ENCODE data around the gene POLL. TPM values are rescaled to one million over a fixed set of nuclear protein-coding genes. Genes with fewer than 3 reads are reported as not detected.
A peak's percentile ranks its signal among the peaks of the same experiment; 100 is the strongest.
"Not testable (repeated sequence)": the region's sequence is repeated elsewhere in the genome, so short reads cannot be mapped to it uniquely, and the experiment has no call there.

The POLL gene
- polyA plus RNA-seq (ENCODE audit: insufficient read length in 4 of 4): 10 to 100 TPM; 25.1 to 43.3 (median 33.3) TPM

DNA sequence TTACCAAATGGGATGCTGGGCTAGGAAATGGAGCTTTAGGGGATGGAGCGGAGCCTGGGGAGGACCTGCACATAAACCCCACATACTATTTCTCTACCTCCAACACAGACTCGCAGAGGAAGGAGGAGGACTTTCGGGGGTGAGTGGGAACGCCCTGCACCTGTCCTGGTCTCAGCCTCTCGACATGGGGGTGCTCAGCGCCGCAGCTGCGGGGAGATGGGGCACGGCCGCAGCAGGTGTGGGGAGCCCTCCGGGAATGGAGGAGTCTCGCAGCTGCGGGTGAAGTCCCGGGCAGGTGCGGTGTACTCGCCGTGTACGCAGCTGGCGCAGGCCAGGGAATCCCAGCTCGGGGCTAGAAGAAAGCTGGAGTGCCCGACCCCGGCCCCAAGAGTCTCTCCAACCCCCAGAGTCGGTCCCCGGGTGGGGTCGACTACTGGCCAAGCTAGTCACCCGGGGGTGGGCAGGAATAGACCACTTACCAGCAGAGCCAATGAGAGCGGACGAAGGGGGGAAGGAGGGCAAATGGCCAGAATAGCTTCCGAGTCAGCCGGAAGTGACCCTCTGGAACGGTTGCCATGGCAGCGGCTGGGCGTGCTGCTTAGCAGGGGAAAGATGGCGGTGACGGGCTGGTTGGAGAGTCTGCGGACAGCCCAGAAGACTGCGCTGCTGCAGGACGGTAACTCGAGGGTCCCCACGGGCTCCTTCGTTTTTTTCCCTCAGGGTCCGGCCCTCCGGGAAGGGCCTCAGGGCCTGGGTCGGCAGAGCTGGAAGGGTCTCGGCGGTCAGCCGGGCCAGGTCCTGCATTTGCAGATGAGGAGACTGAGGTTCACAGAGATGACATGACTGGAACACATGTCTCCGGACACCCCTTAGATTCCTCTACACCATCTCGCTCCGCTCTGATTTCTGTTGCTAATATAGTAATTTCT lies at the start of gene POLL, which contains the start of gene DPCD:
Gene POLL (minus strand): TSS at position 533 of the 929 bp plus-strand sequence. CDS start 897 bp downstream, outside the sequence.
Gene DPCD (plus strand): TSS at position 597 of the 929 bp plus-strand sequence. CDS start 16 bp downstream, at position 613.
- peak; percentile 89 to 95 (median 92) for DNase-seq (ENCODE audit: low read depth in 4 of 4, low spot score in 3 of 4)

DNA sequence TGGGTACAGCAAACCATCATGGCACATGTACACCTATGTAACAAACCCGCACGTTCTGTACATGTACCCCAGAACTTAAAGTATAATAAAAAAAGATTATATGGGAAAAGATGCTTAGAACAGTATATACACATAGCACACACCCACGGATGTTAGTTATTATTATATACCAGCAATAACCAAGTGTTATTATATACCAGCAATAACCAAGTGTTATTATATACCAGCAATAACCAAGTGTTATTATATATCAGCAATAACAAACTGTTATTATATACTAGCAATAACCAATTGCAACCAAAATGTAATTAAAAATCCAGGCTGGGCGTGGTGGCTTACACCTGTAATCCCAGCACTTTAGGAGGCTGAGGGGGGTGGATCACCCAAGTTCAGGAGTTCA lies 45.5 kb upstream of the POLL start:
- not testable (repeated sequence) for DNase-seq (ENCODE audit: low read depth in 4 of 4, low spot score in 3 of 4)

DNA sequence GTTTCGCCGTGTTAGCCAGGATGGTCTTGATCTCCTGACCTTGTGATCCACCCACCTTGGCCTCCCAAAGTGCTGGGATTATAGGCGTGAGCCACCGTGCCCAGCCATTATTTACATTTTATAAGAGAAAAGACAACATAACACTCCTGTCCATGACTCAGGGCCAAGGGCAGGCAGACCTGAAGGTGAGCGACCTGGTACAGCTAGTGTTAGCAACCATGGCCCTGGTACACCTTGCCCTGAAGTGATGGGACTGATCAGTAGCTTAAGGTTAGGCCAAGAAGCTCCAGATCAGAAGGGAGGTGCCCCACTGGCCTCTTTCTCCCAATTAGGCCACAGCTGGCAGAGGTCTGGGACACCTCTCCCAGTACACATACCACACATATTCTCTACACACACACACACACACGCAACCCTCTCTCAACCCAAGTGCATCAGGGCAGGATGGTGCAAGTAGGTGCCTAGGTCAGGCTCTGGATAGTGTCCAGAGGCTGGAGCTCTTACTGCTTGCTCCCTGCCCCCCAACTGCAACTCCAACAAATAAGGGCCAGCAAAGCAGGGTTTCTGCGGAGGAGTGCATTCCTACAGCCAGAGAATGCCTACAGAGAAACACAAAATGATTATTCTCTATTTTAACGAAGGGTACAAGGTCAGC lies 43.9 kb upstream of the POLL start:
- DNase-seq (ENCODE audit: low read depth in 4 of 4, low spot score in 3 of 4): no peak

GRCh38 chr10:101630633-101630920 lies 42.5 kb upstream of the POLL start:
- no peak for DNase-seq (ENCODE audit: low read depth in 4 of 4, low spot score in 3 of 4)

- no peak for DNase-seq (ENCODE audit: low read depth in 4 of 4, low spot score in 3 of 4)
These were observed 42.0 kb upstream of the POLL start for GRCh38 chr10:101629837-101630632.

- DNase-seq (ENCODE audit: low read depth in 4 of 4, low spot score in 3 of 4): no peak
These were observed 37.9 kb upstream of the POLL start for GRCh38 chr10:101625821-101626412.

DNA sequence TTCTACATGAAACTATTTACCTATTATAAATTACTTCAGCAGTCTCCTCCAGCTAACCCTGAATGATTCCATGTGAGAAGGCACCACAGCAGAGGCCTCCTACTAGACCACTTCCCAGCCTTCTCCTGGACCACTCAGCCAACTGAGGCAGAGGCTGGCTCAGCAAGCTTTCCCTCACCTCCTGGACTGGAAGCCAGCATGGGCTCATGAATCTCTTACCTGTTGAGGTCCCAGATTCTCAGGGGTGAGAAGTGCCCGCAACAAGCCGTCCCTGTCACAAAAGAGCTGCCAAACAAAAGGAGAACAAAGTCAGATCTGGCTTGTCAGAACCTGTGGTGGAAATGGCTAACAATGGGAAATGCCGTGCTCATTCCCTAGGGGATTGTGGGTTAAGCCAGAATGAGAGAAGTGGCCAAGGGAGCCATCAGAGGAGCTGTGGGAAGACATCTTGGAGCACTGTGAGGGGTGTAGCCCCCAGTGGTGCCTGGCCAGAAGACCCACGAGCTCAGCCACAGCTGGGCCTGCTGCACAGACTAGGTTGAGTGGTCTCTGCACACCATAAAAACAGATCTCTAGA lies 36.6 kb upstream of the POLL start:
- no peak for DNase-seq (ENCODE audit: low read depth in 4 of 4, low spot score in 3 of 4)

GRCh38 chr10:101623528-101623927 lies 35.5 kb upstream of the POLL start:
- DNase-seq (ENCODE audit: low read depth in 4 of 4, low spot score in 3 of 4): no peak

DNA sequence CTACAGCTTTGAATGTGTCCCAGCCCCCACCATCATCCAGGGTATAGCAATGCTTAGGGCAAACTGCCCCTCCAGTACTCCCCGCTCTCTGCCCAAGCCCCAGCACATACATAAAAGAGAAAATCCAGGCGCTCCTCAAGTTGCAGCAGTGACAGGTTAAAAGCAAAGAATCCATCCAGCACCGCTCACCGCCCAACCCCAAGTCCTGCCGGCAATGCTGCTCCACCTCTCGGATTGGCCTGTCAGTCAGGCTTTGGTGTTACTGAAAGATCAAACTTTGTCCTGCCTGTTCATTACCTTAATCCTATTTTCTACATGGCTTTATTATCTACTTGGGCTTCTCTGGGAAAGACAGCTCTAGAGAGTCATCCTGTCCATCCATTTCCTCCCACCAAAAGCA lies 31.9 kb upstream of the POLL start:
- DNase-seq (ENCODE audit: low read depth in 4 of 4, low spot score in 3 of 4): no peak

DNA sequence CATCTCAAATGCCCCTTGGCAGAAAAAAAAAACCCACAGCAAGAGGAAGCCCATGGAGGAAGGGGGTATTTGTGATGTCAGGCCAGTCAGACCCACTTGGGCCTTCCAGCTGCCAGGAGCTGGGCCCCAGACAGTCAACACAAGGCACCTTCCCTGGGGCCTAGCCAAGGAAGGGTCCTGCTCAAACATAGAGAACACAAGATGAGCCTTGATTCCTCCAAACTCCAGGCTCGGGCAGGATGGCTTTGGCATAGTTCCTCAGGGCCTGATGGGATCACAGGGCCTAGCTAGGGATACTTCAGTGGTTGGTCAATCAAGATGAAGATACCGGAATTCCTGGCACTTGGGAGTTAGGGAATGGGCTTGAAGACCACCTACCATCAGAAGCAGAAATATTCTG lies 30.8 kb upstream of the POLL start:
- no peak for DNase-seq (ENCODE audit: low read depth in 4 of 4, low spot score in 3 of 4)

DNA sequence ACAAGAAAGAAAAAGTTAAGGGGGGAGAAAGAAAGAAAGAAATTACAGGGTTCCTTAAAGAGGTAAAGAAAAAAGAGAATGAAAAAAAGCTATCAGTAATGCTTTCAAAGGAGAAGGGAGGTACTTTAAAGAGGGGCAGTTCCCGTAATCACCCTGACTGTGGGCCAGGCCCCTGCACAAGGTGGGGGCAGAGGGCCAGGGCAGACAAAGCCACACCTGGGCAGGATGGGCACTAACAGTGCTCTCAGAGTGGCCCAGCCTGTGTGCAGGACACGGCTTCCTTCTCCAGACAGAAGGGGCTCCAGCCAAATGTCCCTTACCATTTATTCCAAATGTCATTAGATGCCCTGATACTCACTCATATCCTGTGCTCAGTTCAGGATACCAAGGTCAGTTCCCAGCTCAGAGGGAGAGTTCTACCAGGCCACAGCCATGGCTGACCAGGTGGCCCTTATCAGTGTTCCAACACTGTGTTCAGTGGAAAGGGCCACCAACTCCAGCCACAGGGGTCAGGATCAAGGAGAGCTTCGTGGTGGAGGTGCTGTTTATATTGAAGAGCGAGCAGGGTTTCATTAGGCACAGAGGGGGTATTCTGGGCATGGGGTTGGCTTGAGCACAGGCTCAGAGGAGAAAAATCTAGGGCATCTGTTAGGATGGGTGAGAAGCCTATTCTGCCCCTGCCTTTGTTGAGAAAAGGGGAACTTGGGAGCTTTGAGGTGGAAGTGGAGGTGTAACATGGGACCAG lies 29.9 kb upstream of the POLL start:
- DNase-seq (ENCODE audit: low read depth in 4 of 4, low spot score in 3 of 4): no peak

DNA sequence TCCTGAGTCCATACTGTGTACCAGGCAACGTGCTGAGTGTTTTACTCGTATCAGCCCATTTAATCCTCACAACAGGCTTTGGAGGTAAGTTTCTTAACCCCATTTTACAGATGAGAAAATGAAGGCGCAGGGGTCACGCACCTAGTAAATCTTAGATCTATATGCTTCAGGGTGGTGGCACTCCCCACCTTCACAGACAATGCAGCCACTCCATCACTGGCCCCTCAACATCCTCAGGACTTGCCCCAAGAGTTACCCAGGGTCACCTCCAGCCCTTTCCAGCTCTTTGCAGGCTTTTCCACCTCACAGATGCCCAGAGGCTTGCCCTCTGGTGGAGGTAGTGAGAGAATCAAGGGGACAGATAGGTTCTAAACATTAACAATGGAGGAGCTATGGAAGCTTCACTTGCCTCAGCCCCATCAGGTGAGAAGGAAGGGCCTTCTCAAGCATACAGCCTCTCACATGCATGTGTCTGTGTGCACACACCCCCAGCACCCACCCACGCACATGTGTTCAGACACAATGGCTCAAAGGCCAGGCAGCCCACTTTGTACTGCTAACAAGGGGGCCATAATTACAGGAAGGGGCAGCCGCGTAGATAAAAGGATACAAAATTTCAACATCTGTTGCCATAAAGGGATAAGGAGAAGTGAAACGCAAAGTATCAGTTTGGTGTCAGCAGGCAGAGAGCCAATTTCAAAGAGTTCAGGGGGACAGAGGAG lies 29.2 kb upstream of the POLL start:
- DNase-seq (ENCODE audit: low read depth in 4 of 4, low spot score in 3 of 4): no peak

DNA sequence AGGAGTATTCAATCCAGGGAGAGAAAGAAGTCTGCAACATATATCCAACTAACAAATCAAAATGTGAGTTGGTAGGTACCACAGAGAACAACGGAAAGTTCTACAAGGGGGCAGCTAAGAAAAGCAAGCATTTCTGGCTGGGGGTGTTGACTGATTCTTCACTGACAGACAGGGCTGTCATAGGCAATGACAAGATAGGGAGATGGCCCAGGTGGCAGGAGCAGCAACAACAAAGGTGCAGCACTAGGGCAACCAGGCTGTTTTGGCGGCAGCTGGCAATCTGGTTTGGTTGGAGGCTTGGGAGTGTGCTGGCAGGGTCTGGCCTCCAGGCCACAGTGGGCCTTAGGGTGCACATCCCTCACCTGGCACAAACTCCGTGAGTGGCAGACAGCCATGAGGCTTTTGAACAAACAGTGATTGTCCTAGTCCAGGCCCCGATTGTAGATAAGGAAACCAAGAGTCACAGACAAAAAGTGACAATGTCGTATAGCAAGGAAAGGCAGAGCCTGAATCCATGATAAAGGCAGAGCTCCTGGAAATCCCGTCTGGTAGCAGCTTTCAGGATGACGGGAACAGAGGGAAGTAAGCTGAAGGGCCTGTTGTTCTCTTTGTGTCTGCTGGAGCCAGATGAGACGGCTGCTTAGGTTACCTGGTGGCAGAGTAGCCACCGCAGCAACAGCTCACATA lies 28.5 kb upstream of the POLL start:
- DNase-seq (ENCODE audit: low read depth in 4 of 4, low spot score in 3 of 4): no peak

GRCh38 chr10:101615525-101616116 lies 27.6 kb upstream of the POLL start:
- DNase-seq (ENCODE audit: low read depth in 4 of 4, low spot score in 3 of 4): no peak

DNA sequence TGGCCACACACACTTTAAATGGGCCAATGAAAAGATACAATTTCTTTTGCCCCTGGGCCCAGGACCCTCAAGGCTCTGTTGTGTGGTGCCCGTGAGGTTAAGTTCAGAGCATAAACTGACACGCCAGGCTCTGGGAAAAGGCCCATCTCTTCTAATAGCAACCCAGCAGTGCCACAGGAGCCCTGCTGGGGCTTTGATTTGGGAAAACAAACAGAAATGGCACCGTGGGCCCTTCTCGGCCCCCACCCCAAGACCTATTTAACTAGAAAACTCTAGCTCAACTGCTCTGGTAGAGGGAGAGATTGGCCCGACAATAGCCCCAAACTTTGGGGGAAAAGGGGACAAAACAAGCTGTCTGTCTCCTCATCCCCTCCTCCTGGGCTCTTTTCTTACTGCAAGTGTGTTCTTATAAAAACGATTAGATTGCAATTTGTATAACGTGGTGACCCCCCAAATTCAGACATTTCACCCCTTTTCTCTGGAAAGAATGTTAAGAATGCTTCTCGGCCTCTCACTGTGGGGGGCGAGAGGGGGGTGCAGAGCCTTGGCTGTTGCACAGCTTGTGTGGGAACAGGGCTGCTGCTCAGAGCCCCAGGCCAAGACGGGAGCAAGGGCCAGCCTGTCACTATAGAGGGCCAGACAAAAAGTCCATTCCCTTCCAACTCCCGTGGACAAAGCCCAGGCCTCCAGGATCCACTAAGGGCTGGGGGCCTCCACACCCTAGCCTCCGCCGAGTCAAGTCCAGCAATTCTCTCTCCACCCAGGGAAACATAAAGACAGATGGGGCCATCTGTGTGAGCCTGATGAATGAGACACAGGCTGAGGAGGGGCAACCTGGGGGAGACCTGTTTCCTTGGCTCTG lies 26.8 kb upstream of the POLL start:
- DNase-seq (ENCODE audit: low read depth in 4 of 4, low spot score in 3 of 4): no peak

GRCh38 chr10:101613646-101614045 lies 25.6 kb upstream of the POLL start:
- no peak for DNase-seq (ENCODE audit: low read depth in 4 of 4, low spot score in 3 of 4)

DNA sequence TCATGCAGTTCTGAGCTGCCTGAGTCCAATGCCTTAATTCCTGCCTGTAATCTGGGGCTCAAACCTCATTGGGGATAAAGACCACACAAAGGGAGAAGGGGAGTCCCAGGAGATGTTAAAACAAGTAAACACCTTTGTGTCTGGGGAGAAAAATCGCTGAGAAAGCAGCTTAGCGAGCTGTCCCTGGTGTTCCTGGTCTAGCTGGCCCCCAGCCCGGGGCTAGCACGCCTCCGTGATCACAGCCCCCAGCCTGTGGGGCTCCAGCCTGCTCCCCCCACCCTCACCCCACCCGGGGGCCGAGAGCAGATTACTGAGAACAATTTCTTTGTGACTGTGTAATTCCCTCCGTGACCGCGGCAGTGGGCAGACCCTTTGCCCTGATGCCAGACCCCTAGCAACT lies 24.8 kb upstream of the POLL start:
- DNase-seq (ENCODE audit: low read depth in 4 of 4, low spot score in 3 of 4): no peak
